DND-41 (cell line): ENCODE results near the gene SMOC2.

Experiments used
- ATAC-seq: fragments of 200-7000 bp; cut with Tn5 transposase; 3 replicates; pipeline ENCODE4 v1.9.1; 2021; ENCODE audit warnings: low read depth; ENCODE audit not compliant: insufficient read depth
- DNase-seq: peaks from one replicate; pipeline ENCODE4 v3.0.0-alpha.2; 2020
- H2AFZ ChIP-seq: 2 replicates; pipeline ENCODE4 v1.6.0; 2012; ENCODE audit warnings: low read depth, low read length
- H3K27ac ChIP-seq: 2 replicates; pipeline ENCODE4 v1.5.1; 2012; ENCODE audit warnings: low read length, inconsistent platforms
- H3K27me3 ChIP-seq: fragments of 200-600 bp; sonication (generic); 2 replicates; pipeline ENCODE4 v1.6.0; 2012; ENCODE audit warnings: low read length, mild to moderate bottlenecking, inconsistent platforms; ENCODE audit not compliant: insufficient read depth, poor library complexity
- H3K36me3 ChIP-seq: 2 replicates; pipeline ENCODE4 v1.5.1; 2012; ENCODE audit warnings: low read length, inconsistent platforms; ENCODE audit not compliant: insufficient read depth
- H3K4me1 ChIP-seq: 2 replicates; pipeline ENCODE4 v1.5.1; 2012; ENCODE audit warnings: mild to moderate bottlenecking, low read length; ENCODE audit not compliant: insufficient read depth
- H3K4me2 ChIP-seq: 2 replicates; pipeline ENCODE4 v1.6.0; 2012; ENCODE audit warnings: mild to moderate bottlenecking, moderate library complexity, low read length, inconsistent platforms; ENCODE audit not compliant: insufficient read depth
- H3K4me3 ChIP-seq, 2 experiments: fragments of 200-600 bp in 1 of 2; shearing (Covaris generic) in 1 of 2; 2 replicates each; pipeline ENCODE4 v1.5.1; 2012 to 2016; ENCODE audit warnings: inconsistent platforms in 2 of 2, low read length in 2 of 2, mild to moderate bottlenecking in 2 of 2, low read depth in 1 of 2, moderate library complexity in 1 of 2
- H3K79me2 ChIP-seq: 2 replicates; pipeline ENCODE4 v1.6.0; 2012; ENCODE audit warnings: low read length, inconsistent platforms; ENCODE audit not compliant: insufficient read depth
- H3K9ac ChIP-seq: 2 replicates; pipeline ENCODE4 v1.6.0; 2012; ENCODE audit warnings: low read depth, mild to moderate bottlenecking, inconsistent platforms, low read length, moderate library complexity
- H3K9me3 ChIP-seq: 2 replicates; pipeline ENCODE4 v1.5.1; 2012; ENCODE audit warnings: low read length, moderate library complexity, mild to moderate bottlenecking, inconsistent platforms; ENCODE audit not compliant: insufficient read depth, severe bottlenecking
- H4K20me1 ChIP-seq: 2 replicates; pipeline ENCODE4 v1.6.0; 2012; ENCODE audit warnings: low read length; ENCODE audit not compliant: insufficient read depth
- CTCF ChIP-seq: IDR thresholded peaks from 2 replicates; pipeline ENCODE4 v1.5.1; 2012; ENCODE audit warnings: borderline replicate concordance, low read length, moderate library complexity, mild to moderate bottlenecking; ENCODE audit not compliant: poor library complexity, severe bottlenecking; ENCODE audit errors: extremely low read depth
- EZH2 ChIP-seq: IDR thresholded peaks from 3 replicates; pipeline ENCODE4 v1.6.1; 2012; ENCODE audit warnings: borderline replicate concordance, low read depth, mild to moderate bottlenecking, moderate library complexity, low read length, inconsistent platforms; ENCODE audit not compliant: severe bottlenecking

The SMOC2 gene

GRCh38 chr6:168634541-168635328 lies 193.8 kb downstream of the SMOC2 start:
- no peak overlapping the region for H3K4me3 ChIP-seq
- TF ChIP-seq CTCF (no peak), EZH2 (no peak)
- no peaks in the 10 kb centered on the region for H3K9me3 ChIP-seq
- no peaks in the 10 kb centered on the region for H3K79me2 ChIP-seq
- H3K4me1 ChIP-seq: no peaks in the 10 kb centered on the region
- no peak overlapping the region for H3K27ac ChIP-seq
- H3K36me3 ChIP-seq: no peaks in the 10 kb centered on the region
- H3K27me3 ChIP-seq: no peaks in the 10 kb centered on the region
- H2AFZ ChIP-seq: no peak overlapping the region
- H4K20me1 ChIP-seq: no peaks in the 10 kb centered on the region
- no peak for ATAC-seq
- no peak overlapping the region for H3K9ac ChIP-seq
- no peak for DNase-seq
- no peak overlapping the region for H3K4me2 ChIP-seq

GRCh38 chr6:168636147-168637004 lies 195.4 kb downstream of the SMOC2 start:
- DNase-seq: no peak
- Histone ChIP-seq H4K20me1 (no peaks in the 10 kb centered on the region), H3K27ac (no peak overlapping the region), H3K36me3 (no peaks in the 10 kb centered on the region), H3K79me2 (no peaks in the 10 kb centered on the region), H3K27me3 (no peaks in the 10 kb centered on the region), H3K4me2 (no peak overlapping the region), H2AFZ (no peak overlapping the region), H3K9me3 (no peaks in the 10 kb centered on the region), H3K9ac (no peak overlapping the region), H3K4me1 (no peaks in the 10 kb centered on the region), H3K4me3 (no peak overlapping the region)
- TF ChIP-seq CTCF: no peak
- TF ChIP-seq EZH2: no peak
- no peak for ATAC-seq

- no peak for ATAC-seq
- no peaks in the 10 kb centered on the region for H3K4me1 ChIP-seq
- no peak for TF ChIP-seq CTCF
These were observed 196.8 kb downstream of the SMOC2 start for GRCh38 chr6:168637834-168638233.

More at GRCh38 chr6:168637834-168638233, 196.8 kb downstream of the SMOC2 start:
- no peak for DNase-seq
- no peak overlapping the region for H3K4me2 ChIP-seq
- H4K20me1 ChIP-seq: no peaks in the 10 kb centered on the region
- H3K9ac ChIP-seq: no peak overlapping the region
- no peaks in the 10 kb centered on the region for H3K9me3 ChIP-seq
- no peak overlapping the region for H3K4me3 ChIP-seq
- H3K79me2 ChIP-seq: no peaks in the 10 kb centered on the region
- H3K27me3 ChIP-seq: no peaks in the 10 kb centered on the region
- H3K27ac ChIP-seq: no peak overlapping the region
- H3K36me3 ChIP-seq: no peaks in the 10 kb centered on the region
- H2AFZ ChIP-seq: no peak overlapping the region
